Stimulated activated CD8-positive, alpha-beta memory T cell treated with anti-CD3 and anti-CD28 coated beads, Interleukin-7, amount 100 ng/mL, for 1 hour (primary cell): Measurements from ENCODE around the gene SHOC1.
"Not testable (repeated sequence)": the region's sequence is repeated elsewhere in the genome, so short reads cannot be mapped to it uniquely, and the experiment has no call there.

ENCODE experiments used
- DNase-seq, 2 donors: peaks; one replicate each; pipeline ENCODE4 v3.0.0-alpha.2; 2020; ENCODE audit warnings: low read depth in 2 of 2

The SHOC1 gene

DNA sequence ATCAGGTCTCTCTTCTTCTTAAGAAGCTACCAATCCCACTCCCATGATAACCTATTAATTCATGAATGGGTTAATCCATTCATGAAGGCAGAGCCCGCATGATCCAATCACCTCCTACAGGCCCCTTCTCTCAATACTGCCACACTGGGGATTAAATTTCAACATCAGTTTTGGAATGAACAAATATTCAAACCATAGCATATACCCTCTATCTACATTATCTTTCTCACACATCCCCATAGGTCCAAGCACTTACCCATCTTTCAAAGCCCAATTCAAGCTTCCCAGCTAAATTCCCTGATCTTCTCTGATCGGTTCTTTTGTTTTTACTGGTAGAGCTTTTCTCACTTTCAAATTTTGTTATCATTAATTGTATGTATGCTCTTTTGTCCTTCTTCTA lies 10.5 kb upstream of the SHOC1 start:
- no peak for DNase-seq

DNA sequence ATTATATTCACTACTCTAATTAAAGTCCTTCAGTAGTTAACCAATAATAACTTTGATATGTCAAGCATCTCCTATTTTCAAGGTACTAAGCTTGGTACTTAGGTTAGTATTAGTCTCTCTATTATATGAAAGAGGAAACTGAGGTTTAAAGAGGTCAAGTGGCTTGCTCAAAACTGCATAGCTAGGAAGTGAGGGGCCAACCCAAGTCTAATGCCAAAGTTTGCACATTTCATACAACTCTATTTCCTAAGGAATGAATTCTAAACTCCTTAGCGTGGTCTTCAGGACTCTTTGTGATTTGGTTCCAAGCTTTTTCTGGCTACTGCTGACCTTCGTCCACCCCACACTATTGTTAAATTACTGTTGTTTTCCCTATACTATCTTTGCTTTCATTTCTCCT lies 9.9 kb upstream of the SHOC1 start:
- DNase-seq, result no peak

DNA sequence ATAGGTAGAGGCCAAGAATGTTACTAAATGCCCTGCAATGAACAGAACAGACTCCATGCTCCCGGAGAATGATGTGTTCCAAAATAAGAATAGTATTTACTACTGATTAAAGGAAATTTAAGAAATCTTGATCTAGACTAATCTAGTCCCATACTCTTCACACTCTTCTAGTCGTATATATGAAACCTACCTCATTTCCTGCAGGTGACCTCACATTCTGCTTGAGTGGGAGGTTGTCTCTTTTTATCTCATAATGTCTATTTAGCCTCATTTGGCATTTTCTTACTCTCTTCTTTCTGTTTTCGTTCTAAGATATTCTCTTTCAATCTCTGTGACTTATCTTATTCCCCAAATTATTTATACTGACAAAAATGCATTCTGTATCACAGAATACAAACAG lies 9.2 kb upstream of the SHOC1 start:
- no peak for DNase-seq

DNA sequence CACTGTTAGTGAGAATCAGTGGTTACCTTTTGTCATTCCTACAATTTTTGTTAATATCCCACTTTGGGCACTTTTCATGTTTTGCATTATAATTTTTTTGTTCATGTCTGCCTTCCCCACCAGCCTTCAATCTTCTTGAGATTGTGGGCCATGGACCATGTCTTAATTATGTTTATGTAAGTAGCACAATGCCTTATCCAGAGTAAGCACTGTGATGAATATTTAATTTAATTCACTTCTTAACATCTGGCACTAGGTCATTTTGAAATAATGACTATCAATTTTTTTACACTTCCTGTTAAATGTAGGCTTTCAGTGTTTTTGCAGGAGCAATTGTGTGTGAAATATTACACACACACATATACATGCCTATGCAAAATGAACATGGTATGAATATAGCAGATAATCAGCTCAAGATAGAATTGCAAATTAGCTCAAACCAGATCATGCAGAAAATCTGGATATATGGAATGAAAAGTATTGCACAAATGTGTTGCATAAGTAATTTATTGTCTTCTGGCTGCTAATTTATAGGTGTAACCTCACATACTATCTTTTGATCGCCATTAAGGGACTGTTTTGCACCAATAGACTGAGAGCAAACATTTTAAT lies 5.3 kb upstream of the SHOC1 start:
- no peak for DNase-seq

DNA sequence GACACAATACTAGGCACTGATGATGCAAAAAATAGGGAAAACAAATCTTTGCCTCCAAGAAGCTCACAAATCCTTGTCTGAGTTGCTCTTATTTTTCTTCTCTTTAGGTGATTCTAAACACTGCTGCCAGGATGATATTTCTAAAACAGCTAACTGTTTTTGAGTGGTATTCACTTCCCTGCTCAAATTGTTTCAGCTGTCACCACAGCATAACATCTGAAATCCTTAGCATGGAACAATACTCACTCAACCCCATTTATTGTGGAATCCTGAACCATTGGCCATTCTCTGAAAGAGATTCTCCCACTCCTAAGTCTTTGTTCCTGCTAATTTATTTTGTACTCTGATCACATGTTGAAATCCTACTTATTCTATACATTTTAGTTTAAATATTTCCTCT lies 4.8 kb upstream of the SHOC1 start:
- DNase-seq, result no peak

DNA sequence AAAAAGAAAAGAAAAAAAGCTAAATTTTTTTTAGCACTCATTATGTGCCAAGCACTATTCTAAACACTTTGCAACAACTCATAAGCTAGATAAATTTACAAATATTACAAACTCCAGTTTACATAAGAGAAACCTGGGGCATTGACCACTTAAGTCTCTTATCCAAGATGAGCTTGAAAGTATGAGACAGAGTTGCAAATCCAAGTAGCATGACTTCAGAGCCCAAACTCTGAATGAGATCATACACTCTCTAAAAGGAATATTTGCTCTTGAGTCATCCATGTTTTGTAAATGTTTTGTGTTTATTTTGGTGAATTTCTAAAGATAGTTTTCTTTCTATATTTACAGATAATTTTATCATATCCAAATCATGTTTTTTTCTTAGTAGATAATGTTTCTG lies 4.0 kb upstream of the SHOC1 start:
- DNase-seq, result no peak

DNA sequence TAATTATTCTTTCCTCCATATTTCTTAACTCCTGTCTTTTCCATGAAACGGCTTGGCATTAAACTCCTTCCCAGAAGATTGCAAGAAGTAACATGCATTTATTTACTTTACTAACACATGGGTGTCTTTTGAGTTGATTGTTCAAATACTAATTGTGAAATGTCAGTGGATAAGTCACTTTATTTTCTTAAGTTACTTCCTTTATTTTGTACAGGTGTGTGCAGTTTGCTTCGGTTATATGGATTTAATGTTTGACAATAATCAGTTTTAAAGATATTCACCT lies 761 bp upstream of the SHOC1 start:
- no peak for DNase-seq

DNA sequence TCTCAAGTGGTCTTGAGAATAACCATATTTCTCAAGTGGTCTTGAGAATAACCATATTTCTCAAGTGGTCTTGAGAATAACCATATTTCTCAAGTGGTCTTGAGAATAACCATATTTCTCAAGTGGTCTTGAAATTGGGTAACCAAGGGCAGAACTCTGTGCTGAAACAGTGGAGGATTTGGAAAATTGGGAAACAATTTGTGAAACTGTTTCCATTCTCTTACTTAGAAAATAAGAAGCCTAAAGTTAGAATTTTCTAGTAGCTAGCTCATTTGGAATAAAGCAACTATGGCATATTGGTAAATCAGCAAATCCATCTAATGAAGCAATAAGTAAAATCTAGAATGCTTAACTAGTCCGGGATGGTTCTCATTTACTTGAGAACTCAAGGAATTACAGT lies 2.9 kb downstream of the SHOC1 start:
- DNase-seq, result not testable (repeated sequence)

DNA sequence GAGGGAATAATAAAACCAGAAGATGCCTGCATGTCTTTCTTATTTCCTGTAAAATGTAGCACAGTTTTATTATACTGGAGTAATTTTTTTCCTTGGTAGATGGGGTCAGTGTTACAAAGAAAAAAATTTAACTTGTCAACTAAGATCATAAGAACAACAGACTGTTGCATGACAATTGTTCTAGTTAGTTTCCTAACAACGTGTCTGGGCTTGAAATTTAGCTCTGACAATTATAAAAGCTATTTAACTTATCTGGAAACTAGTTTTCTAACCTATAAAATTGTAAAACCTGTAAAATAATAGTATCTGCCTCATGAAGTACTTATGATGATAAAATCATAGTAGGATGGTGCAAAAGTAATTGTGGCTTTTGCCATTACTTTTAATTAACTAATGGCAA lies 4.9 kb downstream of the SHOC1 start:
- DNase-seq, result no peak

DNA sequence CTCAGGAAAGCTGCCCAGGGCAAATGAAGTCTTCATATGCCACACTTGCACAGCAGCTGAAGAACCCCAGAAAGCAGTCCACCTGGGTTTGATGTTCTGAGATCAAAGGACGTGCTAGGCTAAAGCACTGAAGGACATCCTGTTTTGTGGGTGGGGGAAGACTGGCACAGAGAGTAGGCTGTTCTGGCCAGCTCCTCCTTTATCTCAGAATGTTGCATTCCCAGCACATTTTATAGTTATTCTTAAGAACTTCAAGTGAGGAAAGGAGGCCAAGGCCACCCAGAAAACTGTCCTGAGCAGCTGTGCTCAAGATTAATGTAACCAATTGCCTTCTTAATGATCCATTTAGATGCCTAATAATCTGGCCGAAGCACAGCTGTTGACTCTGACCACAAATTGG lies 10.9 kb downstream of the SHOC1 start:
- DNase-seq, result no peak

DNA sequence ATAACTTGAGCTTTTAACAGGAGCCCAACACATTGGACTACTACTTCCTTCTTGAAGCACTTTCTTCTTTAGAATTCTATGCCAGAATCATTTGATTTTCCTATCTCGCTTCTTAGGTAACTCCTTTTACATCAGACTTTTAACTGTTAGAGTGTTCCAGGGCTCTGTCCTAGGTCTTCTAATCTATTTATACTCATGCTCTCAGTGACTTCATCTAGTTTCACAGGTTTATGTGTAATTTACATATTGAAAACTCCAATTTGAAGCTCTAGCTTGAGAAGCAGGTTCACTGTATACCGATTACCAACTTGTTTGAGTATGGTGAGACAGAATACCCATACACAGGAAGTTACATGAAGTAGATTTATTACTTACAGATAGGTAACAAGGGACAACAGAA lies 11.3 kb downstream of the SHOC1 start:
- no peak for DNase-seq

DNA sequence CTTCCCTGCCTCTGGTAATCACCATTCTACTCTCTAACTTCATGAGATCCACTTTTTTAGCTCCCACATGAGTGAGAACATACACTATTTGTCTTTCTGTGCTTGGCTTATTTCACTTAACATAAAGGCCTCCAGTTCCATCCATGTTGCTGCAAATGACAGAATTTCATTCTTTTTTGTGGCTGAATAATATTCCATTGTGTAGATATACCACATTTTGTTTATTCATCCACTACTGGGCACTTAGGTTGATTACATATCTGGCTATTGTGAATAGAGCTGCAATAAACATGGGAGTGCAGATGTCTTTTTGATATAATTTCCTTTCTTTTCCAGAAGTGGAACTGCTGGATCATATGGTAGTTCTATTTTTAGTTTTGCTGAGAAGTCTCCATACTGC lies 28.7 kb downstream of the SHOC1 start:
- DNase-seq, result no peak

DNA sequence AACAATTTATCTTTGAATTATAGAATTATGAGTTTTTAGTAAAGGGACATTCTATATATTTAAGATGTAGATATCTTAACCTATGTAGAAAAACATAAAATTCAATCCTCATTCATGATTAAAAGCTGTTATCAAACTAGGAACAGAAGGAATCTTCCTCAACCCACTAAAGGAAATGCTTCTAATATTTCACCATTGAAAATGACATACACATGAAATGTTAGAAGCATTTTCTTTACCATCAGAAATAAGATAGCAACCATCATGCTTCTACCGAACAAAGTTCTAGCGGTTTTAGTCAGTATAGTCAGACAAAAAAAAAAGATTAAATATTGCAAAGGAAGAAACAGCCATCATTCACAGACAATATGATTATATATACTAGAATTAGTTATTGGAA lies 32.2 kb downstream of the SHOC1 start:
- no peak for DNase-seq

DNA sequence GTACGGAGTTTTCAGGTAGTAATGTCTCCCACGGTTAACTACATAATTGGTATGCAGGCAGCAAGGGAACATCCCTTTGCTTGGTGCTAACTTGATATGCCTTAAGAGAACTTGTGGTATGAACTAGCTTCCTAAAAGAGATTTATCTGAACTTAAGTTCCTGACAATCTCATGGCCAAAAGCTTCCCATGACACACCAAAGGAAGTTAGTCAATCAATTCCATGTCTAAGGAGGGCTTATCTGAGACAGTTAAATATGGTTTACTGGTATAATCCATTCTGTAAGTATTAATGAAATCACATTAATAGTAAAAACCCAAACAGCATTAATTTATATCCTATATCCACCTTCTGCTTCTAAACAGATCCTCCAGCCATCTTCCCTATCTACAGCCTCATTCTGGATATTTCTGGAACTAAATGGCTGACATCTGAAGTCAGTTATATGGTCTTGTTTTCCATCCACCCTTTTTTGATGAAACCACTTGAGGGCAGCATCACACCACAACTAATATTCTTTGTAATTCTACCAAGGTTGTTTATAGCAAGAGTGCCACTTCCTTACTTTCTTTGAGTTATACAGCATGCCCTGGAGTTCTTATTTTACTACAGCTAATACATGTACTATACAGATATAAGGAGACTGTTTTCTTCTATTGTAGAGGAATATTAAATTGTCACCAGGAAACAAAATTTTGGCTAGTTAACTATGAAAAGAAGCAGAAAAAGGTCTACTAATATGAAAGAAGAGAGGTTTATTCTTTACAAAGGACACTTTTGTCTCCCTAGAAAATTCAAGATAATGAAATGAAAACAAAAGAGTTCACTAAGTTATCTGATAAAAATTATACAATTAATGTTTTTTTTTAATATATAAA lies 34.7 kb downstream of the SHOC1 start:
- DNase-seq, result peak in 1 of 2 donors; percentile 9

DNA sequence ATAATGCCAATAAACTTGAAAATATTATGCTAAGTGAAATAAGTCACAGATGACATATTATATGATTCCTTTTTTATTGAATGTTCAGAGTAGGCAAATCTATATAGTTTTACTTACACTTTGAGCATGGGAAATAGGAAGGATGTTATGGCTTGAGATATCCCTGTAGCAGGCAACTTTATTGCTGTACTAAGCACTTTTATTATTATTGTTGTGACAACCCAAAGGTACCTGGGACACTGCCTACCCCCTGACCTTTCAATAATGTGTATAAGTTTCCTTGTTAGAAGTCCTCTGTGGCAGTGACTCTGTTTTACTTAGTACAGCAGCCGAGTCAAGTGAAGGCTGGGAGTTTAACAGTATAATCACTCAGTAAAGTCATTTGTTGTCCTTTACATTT lies 39.9 kb downstream of the SHOC1 start:
- DNase-seq, result no peak

DNA sequence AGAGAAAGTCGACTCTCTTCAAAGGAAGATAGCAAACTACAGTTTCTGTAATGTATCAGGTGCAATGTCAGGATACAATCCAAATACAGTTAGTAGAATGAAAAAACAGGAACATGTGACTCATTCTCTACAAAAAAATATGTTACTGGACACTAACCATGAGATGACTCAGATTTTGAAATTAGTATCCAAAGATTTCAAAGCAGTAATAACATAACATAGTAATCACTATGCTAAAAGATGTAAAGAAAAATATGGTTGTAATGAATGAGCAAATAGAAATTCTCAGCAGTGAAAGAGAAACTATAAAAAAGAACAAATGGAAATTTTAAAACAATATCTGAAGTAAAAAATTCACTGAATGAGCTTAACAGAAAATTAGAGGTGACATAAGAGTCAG lies 42.3 kb downstream of the SHOC1 start:
- DNase-seq, result no peak
